ENCODE data around the gene THRAP3.

Gene THRAP3

GRCh38 chr1:36253161-36253862 lies 29.1 kb downstream of the THRAP3 start:
- peak; percentile 12 for DNase-seq

- DNase-seq = no peak
Measured at GRCh38 chr1:36256558-36257374, 32.5 kb downstream of the THRAP3 start.

GRCh38 chr1:36257375-36257767 lies 33.1 kb downstream of the THRAP3 start:
- no peak for DNase-seq

GRCh38 chr1:36258960-36259344 lies 34.7 kb downstream of the THRAP3 start:
- DNase-seq = no peak

- DNase-seq = no peak
Measured at GRCh38 chr1:36268981-36269380, 44.7 kb downstream of the THRAP3 start.

GRCh38 chr1:36269408-36269838 lies 45.2 kb downstream of the THRAP3 start:
- no peak for DNase-seq

- DNase-seq = no peak
Measured at GRCh38 chr1:36273024-36273423, 48.8 kb downstream of the THRAP3 start.

- no peak for DNase-seq
Measured at GRCh38 chr1:36274201-36274600, 50.0 kb downstream of the THRAP3 start.

- DNase-seq = no peak
Measured at GRCh38 chr1:36276688-36277087, 52.4 kb downstream of the THRAP3 start.

GRCh38 chr1:36279110-36279788 lies 55.0 kb downstream of the THRAP3 start:
- no peak for DNase-seq

GRCh38 chr1:36279789-36280296 lies 55.6 kb downstream of the THRAP3 start:
- no peak for DNase-seq

- no peak for DNase-seq
Measured at GRCh38 chr1:36284061-36284460, 59.8 kb downstream of the THRAP3 start.

GRCh38 chr1:36284517-36284916 lies 60.3 kb downstream of the THRAP3 start:
- no peak for DNase-seq

- DNase-seq = peak; percentile 84
Measured at GRCh38 chr1:36285443-36286101, 61.3 kb downstream of the THRAP3 start.

GRCh38 chr1:36286802-36287201 lies 62.6 kb downstream of the THRAP3 start:
- no peak for DNase-seq

GRCh38 chr1:36287595-36287994 lies 63.4 kb downstream of the THRAP3 start:
- no peak for DNase-seq

GRCh38 chr1:36295390-36295789 lies 71.1 kb downstream of the THRAP3 start:
- DNase-seq = no peak

- no peak for DNase-seq
Measured at GRCh38 chr1:36297062-36297461, 72.8 kb downstream of the THRAP3 start.

- no peak for DNase-seq
Measured at GRCh38 chr1:36298640-36299039, 74.4 kb downstream of the THRAP3 start.

GRCh38 chr1:36300526-36300925 lies 76.3 kb downstream of the THRAP3 start:
- peak; percentile 78 for DNase-seq

- no peak for DNase-seq
Measured at GRCh38 chr1:36301220-36301619, 77.0 kb downstream of the THRAP3 start.

GRCh38 chr1:36303244-36303643 lies 79.0 kb downstream of the THRAP3 start:
- DNase-seq = no peak

Measured in suppressor macrophage treated with lipopolysaccharide for 4 hours (primary cell).